Neural progenitor cell (in vitro differentiated cells): Measurements from ENCODE around the gene KLC3. TPM values are rescaled to one million over a fixed set of nuclear protein-coding genes. Genes with fewer than 3 reads are reported as not detected.

Source experiments
- DNase-seq: peaks from one replicate; pipeline ENCODE4 v3.0.0-alpha.2; 2016; ENCODE audit warnings: low spot score
- H2AFZ ChIP-seq: fragments of 200-600 bp; sonication (generic); replicated peaks from 2 replicates; pipeline ENCODE4 v1.6.1; 2016; ENCODE audit warnings: antibody characterized with exemption
- H3F3A ChIP-seq: fragments of 200-600 bp; sonication (generic); 2 replicates; pipeline ENCODE4 v1.6.1; 2016; ENCODE audit warnings: antibody characterized with exemption, low read depth
- H3K27ac ChIP-seq: fragments of 200-600 bp; sonication (generic); 2 replicates; pipeline ENCODE4 v1.5.1; 2016; ENCODE audit warnings: mild to moderate bottlenecking
- H3K27me3 ChIP-seq: fragments of 200-600 bp; sonication (generic); 2 replicates; pipeline ENCODE4 v1.6.1; 2016; ENCODE audit warnings: mild to moderate bottlenecking, moderate library complexity
- H3K36me3 ChIP-seq: fragments of 200-600 bp; sonication (generic); 2 replicates; pipeline ENCODE4 v1.5.1; 2016
- H3K4me1 ChIP-seq: fragments of 200-600 bp; sonication (generic); 2 replicates; pipeline ENCODE4 v1.6.1; 2016; ENCODE audit warnings: mixed run types
- H3K4me2 ChIP-seq: fragments of 200-600 bp; sonication (generic); 2 replicates; pipeline ENCODE4 v1.6.1; 2016
- H3K4me3 ChIP-seq: fragments of 200-600 bp; sonication (generic); 2 replicates; pipeline ENCODE4 v1.5.1; 2016
- H3K79me2 ChIP-seq: fragments of 200-600 bp; sonication (generic); 2 replicates; pipeline ENCODE4 v1.6.1; 2016; ENCODE audit warnings: low read depth
- H3K9ac ChIP-seq: fragments of 200-600 bp; sonication (generic); 2 replicates; pipeline ENCODE4 v1.6.1; 2016
- H3K9me3 ChIP-seq: fragments of 200-600 bp; sonication (generic); 2 replicates; pipeline ENCODE4 v1.5.1; 2016; ENCODE audit warnings: low read depth
- H4K20me1 ChIP-seq: fragments of 200-600 bp; sonication (generic); 2 replicates; pipeline ENCODE4 v1.6.1; 2016; ENCODE audit warnings: low read depth
- H3K27ac Mint-ChIP-seq: 3 replicates; pipeline ENCODE4 v1.8.0; 2021; ENCODE audit warnings: mixed read lengths
- H3K27me3 Mint-ChIP-seq: 2 replicates; pipeline ENCODE4 v1.8.0; 2022; ENCODE audit warnings: low read depth, mild to moderate bottlenecking, inconsistent platforms, moderate library complexity, mixed read lengths; ENCODE audit not compliant: insufficient read depth
- H3K36me3 Mint-ChIP-seq: 3 replicates; pipeline ENCODE4 v1.8.0; 2021; ENCODE audit warnings: mixed read lengths
- H3K4me1 Mint-ChIP-seq: 3 replicates; pipeline ENCODE4 v1.8.0; 2021; ENCODE audit warnings: mixed read lengths
- H3K4me3 Mint-ChIP-seq: 3 replicates; pipeline ENCODE4 v1.8.0; 2021; ENCODE audit warnings: mild to moderate bottlenecking, moderate library complexity, mixed read lengths
- H3K9me3 Mint-ChIP-seq: 3 replicates; pipeline ENCODE4 v1.8.0; 2020; ENCODE audit warnings: mixed read lengths
- EZH2 ChIP-seq: fragments of 200-600 bp; sonication (generic); IDR thresholded peaks from 2 replicates; pipeline ENCODE4 v1.6.1; 2017; ENCODE audit warnings: antibody characterized with exemption, mild to moderate bottlenecking, moderate library complexity
- EZH2phosphoT487 ChIP-seq: fragments of 200-600 bp; sonication (generic); IDR thresholded peaks from 2 replicates; pipeline ENCODE4 v1.6.1; 2017; ENCODE audit warnings: antibody characterized with exemption
- total RNA-seq: library from RNA; depleted of rRNA; stranded (reverse); fragments of >200 nt; gene quantifications from 2 replicates; pipeline ENCODE4 v1.2.3, GENCODE V29; 2015; ENCODE audit warnings: low replicate concordance
- TF ChIP-seq, protein P1 (sequence below): fragments of 200-600 bp; sonication (generic); IDR thresholded peaks from 2 replicates; pipeline ENCODE4 v1.5.1; 2017; ENCODE audit warnings: antibody characterized with exemption, mild to moderate bottlenecking

The KLC3 gene
- total RNA-seq, 1 donor from 2014 or later: not detected

DNA sequence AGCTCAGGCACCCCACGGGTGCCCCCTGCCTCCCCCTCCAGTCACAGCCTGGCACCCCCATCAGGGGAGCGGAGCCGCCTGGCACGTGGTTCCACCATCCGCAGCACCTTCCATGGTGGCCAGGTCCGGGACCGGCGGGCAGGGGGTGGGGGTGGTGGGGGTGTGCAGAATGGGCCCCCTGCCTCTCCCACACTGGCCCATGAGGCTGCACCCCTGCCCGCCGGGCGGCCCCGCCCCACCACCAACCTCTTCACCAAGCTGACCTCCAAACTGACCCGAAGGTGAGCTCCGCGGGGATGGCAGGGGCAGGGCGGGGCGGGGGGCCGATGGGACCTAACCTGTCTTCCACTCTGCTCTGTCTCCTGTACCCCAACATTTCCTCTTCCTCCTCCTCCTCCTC, 42.9 kb upstream of the KLC3 start:
- TF ChIP-seq EZH2phosphoT487: no peak
- TF ChIP-seq, protein P1, sequence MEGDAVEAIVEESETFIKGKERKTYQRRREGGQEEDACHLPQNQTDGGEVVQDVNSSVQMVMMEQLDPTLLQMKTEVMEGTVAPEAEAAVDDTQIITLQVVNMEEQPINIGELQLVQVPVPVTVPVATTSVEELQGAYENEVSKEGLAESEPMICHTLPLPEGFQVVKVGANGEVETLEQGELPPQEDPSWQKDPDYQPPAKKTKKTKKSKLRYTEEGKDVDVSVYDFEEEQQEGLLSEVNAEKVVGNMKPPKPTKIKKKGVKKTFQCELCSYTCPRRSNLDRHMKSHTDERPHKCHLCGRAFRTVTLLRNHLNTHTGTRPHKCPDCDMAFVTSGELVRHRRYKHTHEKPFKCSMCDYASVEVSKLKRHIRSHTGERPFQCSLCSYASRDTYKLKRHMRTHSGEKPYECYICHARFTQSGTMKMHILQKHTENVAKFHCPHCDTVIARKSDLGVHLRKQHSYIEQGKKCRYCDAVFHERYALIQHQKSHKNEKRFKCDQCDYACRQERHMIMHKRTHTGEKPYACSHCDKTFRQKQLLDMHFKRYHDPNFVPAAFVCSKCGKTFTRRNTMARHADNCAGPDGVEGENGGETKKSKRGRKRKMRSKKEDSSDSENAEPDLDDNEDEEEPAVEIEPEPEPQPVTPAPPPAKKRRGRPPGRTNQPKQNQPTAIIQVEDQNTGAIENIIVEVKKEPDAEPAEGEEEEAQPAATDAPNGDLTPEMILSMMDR: no peak
- no peak for TF ChIP-seq EZH2
- no peaks in the 10 kb centered on the region for H3K9me3 ChIP-seq
- peaks cover 18% of the 10 kb centered on the region for H3K36me3 Mint-ChIP-seq
- H3K79me2 ChIP-seq: no peaks in the 10 kb centered on the region
- H3K4me3 ChIP-seq: no peak overlapping the region
- H3K4me1 Mint-ChIP-seq: peaks cover 2% of the 10 kb centered on the region
- H3K27ac ChIP-seq: no peak overlapping the region
- no peak overlapping the region for H3K27ac Mint-ChIP-seq
- H3K4me1 ChIP-seq: no peaks in the 10 kb centered on the region
- H3K9me3 Mint-ChIP-seq: no peaks in the 10 kb centered on the region
- peaks cover 4% of the 10 kb centered on the region for H3K36me3 ChIP-seq
- DNase-seq: no peak
- peaks cover 2% of the 10 kb centered on the region for H3K27me3 Mint-ChIP-seq
- H3K9ac ChIP-seq: no peak overlapping the region
- no peak overlapping the region for H3K4me2 ChIP-seq
- H4K20me1 ChIP-seq: no peaks in the 10 kb centered on the region
- H3K27me3 ChIP-seq: no peaks in the 10 kb centered on the region
- no peaks in the 10 kb centered on the region for H3F3A ChIP-seq
- no peak overlapping the region for H2AFZ ChIP-seq
- H3K4me3 Mint-ChIP-seq: no peak overlapping the region

DNA sequence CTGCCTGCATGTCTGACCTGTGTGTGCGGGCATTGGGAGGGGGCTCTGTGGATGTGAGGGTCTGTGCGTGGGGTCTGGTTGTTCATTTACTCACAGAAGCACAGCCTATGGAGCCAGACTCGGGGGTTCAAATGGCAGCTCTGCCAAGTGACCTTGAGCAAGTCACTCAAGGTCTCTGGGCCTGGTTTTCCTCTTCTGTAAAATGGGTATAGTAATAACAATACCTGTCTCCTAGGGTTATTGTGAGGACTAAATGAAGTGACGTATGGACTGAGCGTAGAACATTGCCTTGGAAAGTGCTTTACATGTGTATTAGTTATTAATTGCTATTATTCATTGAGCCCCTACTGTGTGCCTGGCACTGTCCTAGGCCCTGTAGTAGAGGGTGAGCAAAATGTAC, 42.3 kb upstream of the KLC3 start:
- H4K20me1 ChIP-seq: no peaks in the 10 kb centered on the region
- no peak for DNase-seq
- H3K36me3 ChIP-seq: peaks cover 4% of the 10 kb centered on the region
- no peak overlapping the region for H3K27ac ChIP-seq
- H3K27me3 Mint-ChIP-seq: peaks cover 2% of the 10 kb centered on the region
- H3K4me3 Mint-ChIP-seq: no peak overlapping the region
- no peak overlapping the region for H3K4me3 ChIP-seq
- H3F3A ChIP-seq: no peaks in the 10 kb centered on the region
- no peaks in the 10 kb centered on the region for H3K27me3 ChIP-seq
- H3K9me3 ChIP-seq: no peaks in the 10 kb centered on the region
- no peaks in the 10 kb centered on the region for H3K4me1 ChIP-seq
- no peaks in the 10 kb centered on the region for H3K9me3 Mint-ChIP-seq
- peaks cover 18% of the 10 kb centered on the region for H3K36me3 Mint-ChIP-seq
- H3K9ac ChIP-seq: no peak overlapping the region
- TF ChIP-seq EZH2 (no peak), EZH2phosphoT487 (no peak)
- TF ChIP-seq, protein P1: no peak
- H3K4me2 ChIP-seq: no peak overlapping the region
- H3K4me1 Mint-ChIP-seq: peaks cover 2% of the 10 kb centered on the region
- H3K79me2 ChIP-seq: no peaks in the 10 kb centered on the region
- no peak overlapping the region for H3K27ac Mint-ChIP-seq
- no peak overlapping the region for H2AFZ ChIP-seq

DNA sequence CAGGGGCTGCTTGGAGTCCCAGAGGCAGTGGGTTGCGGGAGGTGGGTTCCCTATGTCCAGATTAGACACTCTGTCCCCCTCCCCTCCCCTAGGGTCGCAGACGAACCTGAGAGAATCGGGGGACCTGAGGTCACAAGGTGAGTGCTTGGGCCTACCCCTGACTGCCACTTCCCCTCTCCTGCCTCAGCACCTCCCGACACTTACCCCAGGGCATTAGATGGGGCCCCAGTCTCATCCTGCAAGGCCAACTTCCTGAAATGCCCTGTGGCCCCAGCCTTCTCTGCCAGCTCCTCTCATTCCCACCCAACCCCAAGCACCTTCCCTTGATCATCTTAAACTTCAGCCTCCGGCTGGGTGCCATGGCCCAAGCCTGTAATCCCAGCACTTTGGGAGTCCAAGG, 40.8 kb upstream of the KLC3 start:
- H3K9ac ChIP-seq: no peak overlapping the region
- H3K9me3 ChIP-seq: no peaks in the 10 kb centered on the region
- Mint-ChIP-seq H3K4me1 (peaks cover 2% of the 10 kb centered on the region), H3K27me3 (peaks cover 4% of the 10 kb centered on the region), H3K36me3 (peaks cover 22% of the 10 kb centered on the region), H3K27ac (no peak overlapping the region), H3K9me3 (no peaks in the 10 kb centered on the region), H3K4me3 (no peak overlapping the region)
- H3K27me3 ChIP-seq: no peaks in the 10 kb centered on the region
- H3F3A ChIP-seq: no peaks in the 10 kb centered on the region
- no peaks in the 10 kb centered on the region for H4K20me1 ChIP-seq
- H3K4me3 ChIP-seq: no peak overlapping the region
- H3K27ac ChIP-seq: no peak overlapping the region
- no peaks in the 10 kb centered on the region for H3K4me1 ChIP-seq
- H2AFZ ChIP-seq: no peak overlapping the region
- no peaks in the 10 kb centered on the region for H3K79me2 ChIP-seq
- no peak overlapping the region for H3K4me2 ChIP-seq
- H3K36me3 ChIP-seq: peaks cover 4% of the 10 kb centered on the region
- no peak for TF ChIP-seq EZH2phosphoT487
- TF ChIP-seq EZH2: no peak
- TF ChIP-seq, protein P1: no peak
- DNase-seq: no peak
